WERI-Rb-1 (cell line): ENCODE measurements around the gene MED28.

Experiments used
- DNase-seq: peaks from one replicate; pipeline ENCODE4 v3.0.0-alpha.2; 2020
- H3K27ac ChIP-seq: fragments of 250-450 bp; sonication (Bioruptor Pico); 2 replicates; pipeline ENCODE4 v1.5.1; 2020; ENCODE audit warnings: mild to moderate bottlenecking, moderate library complexity
- H3K27me3 ChIP-seq: fragments of 250-450 bp; sonication (Bioruptor Pico); 2 replicates; pipeline ENCODE4 v1.5.1; 2021; ENCODE audit warnings: mild to moderate bottlenecking, low read depth, moderate library complexity; ENCODE audit not compliant: insufficient read depth, severe bottlenecking
- H3K36me3 ChIP-seq: fragments of 250-450 bp; sonication (Bioruptor Pico); 2 replicates; pipeline ENCODE4 v1.5.1; 2020; ENCODE audit warnings: mild to moderate bottlenecking, moderate library complexity
- H3K4me3 ChIP-seq: 2 replicates; pipeline ENCODE4 v1.5.1; 2011; ENCODE audit warnings: low read depth, mild to moderate bottlenecking, control low read depth, low read length
- H3K9me3 ChIP-seq: fragments of 250-450 bp; sonication (Bioruptor Pico); 2 replicates; pipeline ENCODE4 v1.5.1; 2021; ENCODE audit warnings: mild to moderate bottlenecking, moderate library complexity; ENCODE audit not compliant: severe bottlenecking
- TF ChIP-seq, protein P1 (sequence below): IDR thresholded peaks from 2 replicates; pipeline ENCODE4 v1.5.1; 2011; ENCODE audit warnings: low read depth, mild to moderate bottlenecking, control low read depth, inconsistent platforms, low read length

MED28 gene

DNA sequence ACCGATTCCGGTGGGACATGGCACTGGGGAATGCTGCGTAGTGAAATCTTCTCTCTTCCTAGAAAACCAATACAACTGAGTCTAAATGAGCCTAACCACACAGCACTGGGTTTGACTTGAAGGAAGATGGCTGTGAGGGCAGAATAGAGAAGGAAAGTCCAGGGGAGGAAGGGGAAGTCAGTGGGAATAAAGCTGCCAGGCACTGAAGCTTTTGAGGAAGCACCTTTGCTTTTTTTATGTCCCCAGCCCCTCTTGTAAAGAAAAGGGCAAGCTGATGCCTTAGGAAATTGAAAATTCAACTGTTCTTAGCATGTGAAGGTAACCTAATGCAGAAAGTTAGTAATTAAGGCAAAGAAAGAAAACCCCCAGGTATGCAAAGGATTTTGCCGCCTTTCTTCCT lies 20.6 kb downstream of the MED28 start:
- Histone ChIP-seq H3K36me3 (peaks cover 57% of the 10 kb centered on the region), H3K9me3 (no peaks in the 10 kb centered on the region), H3K4me3 (no peak overlapping the region), H3K27ac (no peak overlapping the region), H3K27me3 (no peaks in the 10 kb centered on the region)
- TF ChIP-seq, protein P1, sequence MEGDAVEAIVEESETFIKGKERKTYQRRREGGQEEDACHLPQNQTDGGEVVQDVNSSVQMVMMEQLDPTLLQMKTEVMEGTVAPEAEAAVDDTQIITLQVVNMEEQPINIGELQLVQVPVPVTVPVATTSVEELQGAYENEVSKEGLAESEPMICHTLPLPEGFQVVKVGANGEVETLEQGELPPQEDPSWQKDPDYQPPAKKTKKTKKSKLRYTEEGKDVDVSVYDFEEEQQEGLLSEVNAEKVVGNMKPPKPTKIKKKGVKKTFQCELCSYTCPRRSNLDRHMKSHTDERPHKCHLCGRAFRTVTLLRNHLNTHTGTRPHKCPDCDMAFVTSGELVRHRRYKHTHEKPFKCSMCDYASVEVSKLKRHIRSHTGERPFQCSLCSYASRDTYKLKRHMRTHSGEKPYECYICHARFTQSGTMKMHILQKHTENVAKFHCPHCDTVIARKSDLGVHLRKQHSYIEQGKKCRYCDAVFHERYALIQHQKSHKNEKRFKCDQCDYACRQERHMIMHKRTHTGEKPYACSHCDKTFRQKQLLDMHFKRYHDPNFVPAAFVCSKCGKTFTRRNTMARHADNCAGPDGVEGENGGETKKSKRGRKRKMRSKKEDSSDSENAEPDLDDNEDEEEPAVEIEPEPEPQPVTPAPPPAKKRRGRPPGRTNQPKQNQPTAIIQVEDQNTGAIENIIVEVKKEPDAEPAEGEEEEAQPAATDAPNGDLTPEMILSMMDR: no peak
- DNase-seq: no peak

DNA sequence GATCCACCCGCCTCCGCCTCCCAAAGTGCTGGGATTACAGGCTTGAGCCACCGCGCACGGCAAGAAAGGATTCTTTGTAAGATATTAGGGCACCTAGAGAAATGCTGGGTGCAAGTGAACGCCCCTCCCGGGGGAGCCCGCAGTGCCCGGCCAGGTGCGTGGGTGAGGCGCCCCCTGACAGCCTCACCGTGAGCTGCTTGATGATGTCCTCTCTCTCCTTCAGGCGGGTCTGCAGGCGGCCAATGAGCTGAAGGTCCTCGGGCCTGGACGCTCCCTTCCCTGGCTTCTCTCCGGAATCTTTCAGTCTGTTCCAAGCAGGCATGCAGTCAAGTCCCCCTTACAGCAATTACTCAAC lies 21.9 kb downstream of the MED28 start:
- H3K36me3 ChIP-seq: peaks cover 54% of the 10 kb centered on the region
- H3K9me3 ChIP-seq: no peaks in the 10 kb centered on the region
- TF ChIP-seq, protein P1: no peak
- H3K4me3 ChIP-seq: no peak overlapping the region
- no peak overlapping the region for H3K27ac ChIP-seq
- no peaks in the 10 kb centered on the region for H3K27me3 ChIP-seq
- no peak for DNase-seq

DNA sequence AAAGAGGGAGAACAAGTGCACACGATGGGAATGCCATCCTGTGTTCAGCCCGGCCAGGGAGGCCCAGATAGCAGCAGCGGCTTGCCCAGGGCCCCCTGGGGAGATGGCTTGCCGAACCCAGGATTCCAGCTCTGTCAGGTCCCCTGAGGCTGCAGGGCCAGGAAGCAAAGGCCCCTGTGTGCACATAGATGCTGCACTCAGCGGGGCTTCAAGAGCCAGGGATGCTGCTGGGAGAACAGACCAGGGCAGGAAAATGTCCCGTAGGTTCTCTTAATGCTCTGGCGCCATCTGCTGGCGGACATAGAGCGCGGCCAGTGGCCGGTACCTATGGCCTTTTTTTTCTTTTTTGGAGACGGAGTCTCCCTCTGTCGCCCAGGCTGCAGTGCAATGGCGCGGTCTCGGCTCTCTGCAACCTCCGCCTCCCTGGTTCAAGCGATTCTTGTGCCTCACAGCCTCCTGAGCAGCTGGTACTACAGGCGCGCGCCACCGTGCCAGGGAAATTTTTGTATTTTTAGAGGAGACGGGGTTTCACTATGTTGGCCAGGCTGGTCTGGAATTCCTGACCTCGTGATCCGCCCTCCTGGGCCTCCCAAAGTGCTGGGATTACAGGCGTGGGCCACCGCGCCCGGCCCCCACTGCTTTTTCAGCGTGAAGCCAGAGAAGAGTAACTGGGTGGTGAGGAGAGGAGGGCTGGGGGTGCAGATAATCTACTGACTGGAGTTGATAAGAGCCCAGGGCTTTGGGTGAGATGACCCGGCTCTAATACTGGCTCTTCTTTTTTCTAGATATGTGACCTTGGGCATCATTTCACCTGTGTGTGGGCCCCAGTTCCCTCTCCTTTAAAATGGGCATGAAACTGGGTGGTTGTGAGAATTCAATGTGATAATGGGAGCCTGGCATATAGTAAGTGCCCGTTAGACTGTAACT lies 22.5 kb downstream of the MED28 start:
- H3K27me3 ChIP-seq: no peaks in the 10 kb centered on the region
- DNase-seq: peak; percentile 83
- H3K9me3 ChIP-seq: no peaks in the 10 kb centered on the region

DNA sequence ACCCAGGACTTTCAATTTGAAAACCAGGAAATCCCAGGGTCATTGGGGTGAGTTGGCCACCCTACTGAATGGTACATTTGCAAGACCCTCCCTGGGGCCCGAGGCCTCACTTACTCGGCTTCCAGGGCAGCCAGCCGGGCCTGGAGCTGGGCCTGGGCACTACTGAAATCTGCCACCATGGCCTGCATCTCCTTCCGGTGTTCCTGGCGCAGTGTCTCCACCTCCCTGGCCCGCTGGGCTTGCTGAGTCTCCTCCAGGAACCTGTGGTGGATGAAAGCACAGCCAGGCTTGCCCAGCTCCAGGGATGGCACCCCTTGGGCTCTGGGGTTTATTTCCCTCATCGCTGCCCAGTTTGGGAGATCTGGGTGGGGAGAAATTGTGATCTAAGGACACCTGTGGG lies 24.7 kb downstream of the MED28 start:
- no peak overlapping the region for H3K27ac ChIP-seq

More for the DNA sequence above, 22.5 kb downstream of the MED28 start:
- no peak overlapping the region for H3K4me3 ChIP-seq
- 0 out of 2 replicates have a peak overlapping the region, but pooled peaks have one; percentile 20 for H3K27ac ChIP-seq
- TF ChIP-seq, protein P1: peak; percentile 92
- H3K36me3 ChIP-seq: peaks cover 52% of the 10 kb centered on the region

DNA sequence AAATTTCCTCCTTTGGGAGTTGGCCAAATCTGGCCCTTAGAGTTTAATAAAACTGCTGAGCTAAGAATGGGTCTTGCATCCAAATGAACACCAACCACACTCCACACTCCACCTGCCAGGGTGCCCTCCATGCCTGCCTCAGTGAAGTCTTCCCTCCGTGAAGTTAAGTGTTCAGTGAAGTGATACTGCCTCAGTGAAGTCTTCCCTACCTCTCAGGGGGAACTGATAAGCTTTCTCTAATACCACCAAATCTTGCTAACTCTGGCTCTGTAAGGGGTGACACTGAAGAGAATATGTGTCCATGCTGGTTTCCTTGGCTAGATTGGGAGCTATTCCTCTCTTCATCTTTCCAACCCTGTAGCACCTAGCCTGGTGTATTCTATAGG lies 27.9 kb downstream of the MED28 start:
- H3K36me3 ChIP-seq: peaks cover 11% of the 10 kb centered on the region
- DNase-seq: no peak
- TF ChIP-seq, protein P1: no peak
- no peak overlapping the region for H3K27ac ChIP-seq
- H3K27me3 ChIP-seq: no peaks in the 10 kb centered on the region
- no peak overlapping the region for H3K4me3 ChIP-seq
- H3K9me3 ChIP-seq: no peaks in the 10 kb centered on the region

More for the DNA sequence above, 24.7 kb downstream of the MED28 start:
- TF ChIP-seq, protein P1: no peak
- Histone ChIP-seq H3K27me3 (no peaks in the 10 kb centered on the region), H3K36me3 (peaks cover 33% of the 10 kb centered on the region), H3K4me3 (no peak overlapping the region), H3K9me3 (no peaks in the 10 kb centered on the region)
- DNase-seq: no peak
